ENCODE measurements around the gene CPPED1.

Gene CPPED1

GRCh38 chr16:12753203-12754023 is 50.3 kb downstream of the CPPED1 start:
- in situ Hi-C loops (cut with HindIII; ENCODE audit: low sequenced_read_pairs) = no loop called here

GRCh38 chr16:12752159-12752558 is 51.5 kb downstream of the CPPED1 start:
- no peak overlapping the region for H3K4me3 ChIP-seq (ENCODE audit: low read depth, low read length)
- TF ChIP-seq, protein P1, sequence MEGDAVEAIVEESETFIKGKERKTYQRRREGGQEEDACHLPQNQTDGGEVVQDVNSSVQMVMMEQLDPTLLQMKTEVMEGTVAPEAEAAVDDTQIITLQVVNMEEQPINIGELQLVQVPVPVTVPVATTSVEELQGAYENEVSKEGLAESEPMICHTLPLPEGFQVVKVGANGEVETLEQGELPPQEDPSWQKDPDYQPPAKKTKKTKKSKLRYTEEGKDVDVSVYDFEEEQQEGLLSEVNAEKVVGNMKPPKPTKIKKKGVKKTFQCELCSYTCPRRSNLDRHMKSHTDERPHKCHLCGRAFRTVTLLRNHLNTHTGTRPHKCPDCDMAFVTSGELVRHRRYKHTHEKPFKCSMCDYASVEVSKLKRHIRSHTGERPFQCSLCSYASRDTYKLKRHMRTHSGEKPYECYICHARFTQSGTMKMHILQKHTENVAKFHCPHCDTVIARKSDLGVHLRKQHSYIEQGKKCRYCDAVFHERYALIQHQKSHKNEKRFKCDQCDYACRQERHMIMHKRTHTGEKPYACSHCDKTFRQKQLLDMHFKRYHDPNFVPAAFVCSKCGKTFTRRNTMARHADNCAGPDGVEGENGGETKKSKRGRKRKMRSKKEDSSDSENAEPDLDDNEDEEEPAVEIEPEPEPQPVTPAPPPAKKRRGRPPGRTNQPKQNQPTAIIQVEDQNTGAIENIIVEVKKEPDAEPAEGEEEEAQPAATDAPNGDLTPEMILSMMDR (IDR thresholded peaks at IDR 0.05; ENCODE audit: low read depth, low read length) = no peak
- DNase-seq (ENCODE audit: low read depth, low spot score) = no peak
- in situ Hi-C loops (cut with HindIII; ENCODE audit: low sequenced_read_pairs) = no loop called here

More at GRCh38 chr16:12753203-12754023, 50.3 kb downstream of the CPPED1 start:
- no peak overlapping the region for H3K4me3 ChIP-seq (ENCODE audit: low read depth, low read length)
- TF ChIP-seq, protein P1 (IDR thresholded peaks at IDR 0.05; ENCODE audit: low read depth, low read length) = no peak
- no peak for DNase-seq (ENCODE audit: low read depth, low spot score)

DNA sequence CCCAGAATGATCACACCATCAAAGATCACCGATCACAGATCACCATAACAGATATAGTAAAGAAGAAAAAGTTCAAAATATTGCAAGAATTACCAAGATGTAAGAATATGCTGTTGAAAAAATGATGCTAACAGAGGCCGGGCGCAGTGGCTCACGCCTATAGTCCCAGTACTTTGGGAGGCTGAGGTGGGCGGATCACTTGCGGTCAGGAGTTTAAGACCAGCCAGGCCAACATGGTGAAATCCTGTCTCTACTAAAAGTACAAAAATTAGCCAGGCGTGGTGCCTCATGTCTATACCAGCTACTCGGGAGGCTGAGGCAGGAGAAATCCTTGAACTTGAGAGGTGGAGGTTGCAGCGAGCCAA is 53.2 kb downstream of the CPPED1 start:
- DNase-seq (ENCODE audit: low read depth, low spot score) = no peak
- in situ Hi-C loops (cut with HindIII; ENCODE audit: low sequenced_read_pairs) = no loop called here
- no peak overlapping the region for H3K4me3 ChIP-seq (ENCODE audit: low read depth, low read length)
- TF ChIP-seq, protein P1 (IDR thresholded peaks at IDR 0.05; ENCODE audit: low read depth, low read length) = no peak

GRCh38 chr16:12749076-12749475 is 54.6 kb downstream of the CPPED1 start:
- DNase-seq (ENCODE audit: low read depth, low spot score) = no peak
- in situ Hi-C loops (cut with HindIII; ENCODE audit: low sequenced_read_pairs) = no loop called here
- H3K4me3 ChIP-seq (ENCODE audit: low read depth, low read length) = no peak overlapping the region
- TF ChIP-seq, protein P1 (IDR thresholded peaks at IDR 0.05; ENCODE audit: low read depth, low read length) = no peak

GRCh38 chr16:12747827-12748226 is 55.9 kb downstream of the CPPED1 start:
- TF ChIP-seq, protein P1 (IDR thresholded peaks at IDR 0.05; ENCODE audit: low read depth, low read length) = no peak
- no peak overlapping the region for H3K4me3 ChIP-seq (ENCODE audit: low read depth, low read length)
- in situ Hi-C loops (cut with HindIII; ENCODE audit: low sequenced_read_pairs) = no loop called here
- DNase-seq (ENCODE audit: low read depth, low spot score) = no peak

DNA sequence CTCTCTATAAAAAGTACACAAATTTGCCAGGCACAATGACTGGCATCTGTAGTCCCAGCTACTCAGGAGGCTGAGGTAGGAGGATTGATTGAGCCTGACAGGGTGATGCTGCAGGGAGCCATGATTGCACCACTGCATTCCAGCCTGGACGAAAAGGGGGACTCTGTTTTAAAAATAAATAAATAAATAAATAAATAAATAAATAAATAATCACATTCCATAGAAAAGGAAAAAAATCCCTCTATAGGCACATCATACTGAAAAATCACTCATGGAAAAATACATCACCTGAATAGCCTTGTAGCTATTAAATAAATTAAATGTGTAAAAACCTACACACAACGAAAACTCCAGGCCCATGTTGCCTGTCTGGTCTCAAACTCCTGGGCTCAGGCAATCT is 56.4 kb downstream of the CPPED1 start:
- TF ChIP-seq, protein P1 (IDR thresholded peaks at IDR 0.05; ENCODE audit: low read depth, low read length) = no peak
- no peak overlapping the region for H3K4me3 ChIP-seq (ENCODE audit: low read depth, low read length)
- DNase-seq (ENCODE audit: low read depth, low spot score) = no peak
- in situ Hi-C loops (cut with HindIII; ENCODE audit: low sequenced_read_pairs) = no loop called here

Measured in astrocyte of the spinal cord (primary cell).